ENCODE measurements around the gene IKZF2. TPM values are rescaled to one million over a fixed set of nuclear protein-coding genes. Genes with fewer than 3 reads are reported as not detected.

Gene IKZF2
- total RNA-seq, 1 donor from 2014 or later, result 29.7 TPM

- no peaks in the 10 kb centered on the region for H3K9me3 Mint-ChIP-seq
- no peaks in the 10 kb centered on the region for H3F3A ChIP-seq (ENCODE audit: low read depth)
- no peak overlapping the region for H3K27ac Mint-ChIP-seq
- H3K36me3 ChIP-seq, result no peaks in the 10 kb centered on the region
- TF ChIP-seq EZH2phosphoT487 (IDR thresholded peaks at IDR 0.05), result no peak
- no peak for TF ChIP-seq CTCF (IDR thresholded peaks at IDR 0.05)
- TF ChIP-seq EZH2 (IDR thresholded peaks at IDR 0.05), result no peak
- no peak overlapping the region for H3K4me3 Mint-ChIP-seq
- no peaks in the 10 kb centered on the region for H3K79me2 ChIP-seq (ENCODE audit: low read depth)
- no peak overlapping the region for H2AFZ ChIP-seq (replicated peaks)
- no peaks in the 10 kb centered on the region for H3K4me1 ChIP-seq
- H3K4me2 ChIP-seq, result no peak overlapping the region
- no peak overlapping the region for H3K27ac ChIP-seq
- no peak for DNase-seq (ENCODE audit: low spot score)
- no peaks in the 10 kb centered on the region for H3K36me3 Mint-ChIP-seq
- H3K27me3 ChIP-seq, result no peaks in the 10 kb centered on the region
- no peak overlapping the region for H3K4me3 ChIP-seq
- no peaks in the 10 kb centered on the region for H3K27me3 Mint-ChIP-seq (ENCODE audit: insufficient read depth, low read depth)
- H3K9me3 ChIP-seq (ENCODE audit: low read depth), result no peaks in the 10 kb centered on the region
- H3K4me1 Mint-ChIP-seq, result no peaks in the 10 kb centered on the region
- no peak overlapping the region for H3K9ac ChIP-seq
- H4K20me1 ChIP-seq (ENCODE audit: low read depth), result no peaks in the 10 kb centered on the region
These were observed 156.4 kb downstream of the IKZF2 start for GRCh38 chr2:212994976-212995375.

DNA sequence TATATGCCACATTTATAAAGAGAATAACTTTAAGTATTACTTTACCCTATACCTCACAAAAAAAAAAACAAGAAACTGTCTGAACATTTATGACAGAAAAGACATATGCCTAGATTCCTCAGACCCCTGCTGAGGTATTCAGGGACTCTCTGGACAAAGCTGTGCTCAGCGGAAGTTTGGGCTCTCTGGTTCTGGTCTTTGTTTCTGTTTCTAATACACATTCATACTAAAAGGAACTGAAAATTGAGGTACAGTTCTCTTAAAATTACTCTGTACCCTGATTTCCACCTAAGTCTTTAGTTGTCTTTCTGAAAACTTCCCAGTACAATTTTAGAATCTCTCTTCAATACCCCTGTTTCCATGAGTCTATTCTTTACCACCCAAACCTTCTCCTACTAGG lies 160.3 kb downstream of the IKZF2 start:
- H2AFZ ChIP-seq (replicated peaks), result no peak overlapping the region
- H3K4me1 ChIP-seq, result no peaks in the 10 kb centered on the region
- Mint-ChIP-seq H3K27ac (no peak overlapping the region), H3K36me3 (no peaks in the 10 kb centered on the region), H3K4me3 (no peak overlapping the region), H3K4me1 (no peaks in the 10 kb centered on the region), H3K9me3 (no peaks in the 10 kb centered on the region), H3K27me3 (ENCODE audit: insufficient read depth, low read depth) (no peaks in the 10 kb centered on the region)
- no peaks in the 10 kb centered on the region for H3K79me2 ChIP-seq (ENCODE audit: low read depth)
- no peak overlapping the region for H3K9ac ChIP-seq
- no peak overlapping the region for H3K27ac ChIP-seq
- no peaks in the 10 kb centered on the region for H3K36me3 ChIP-seq
- TF ChIP-seq EZH2 (IDR thresholded peaks at IDR 0.05), result no peak
- no peak for TF ChIP-seq EZH2phosphoT487 (IDR thresholded peaks at IDR 0.05)
- no peak for TF ChIP-seq CTCF (IDR thresholded peaks at IDR 0.05)
- H3K9me3 ChIP-seq (ENCODE audit: low read depth), result no peaks in the 10 kb centered on the region
- no peak for DNase-seq (ENCODE audit: low spot score)
- no peaks in the 10 kb centered on the region for H3F3A ChIP-seq (ENCODE audit: low read depth)
- H3K4me3 ChIP-seq, result no peak overlapping the region
- H3K27me3 ChIP-seq, result no peaks in the 10 kb centered on the region
- H3K4me2 ChIP-seq, result no peak overlapping the region
- no peaks in the 10 kb centered on the region for H4K20me1 ChIP-seq (ENCODE audit: low read depth)

DNA sequence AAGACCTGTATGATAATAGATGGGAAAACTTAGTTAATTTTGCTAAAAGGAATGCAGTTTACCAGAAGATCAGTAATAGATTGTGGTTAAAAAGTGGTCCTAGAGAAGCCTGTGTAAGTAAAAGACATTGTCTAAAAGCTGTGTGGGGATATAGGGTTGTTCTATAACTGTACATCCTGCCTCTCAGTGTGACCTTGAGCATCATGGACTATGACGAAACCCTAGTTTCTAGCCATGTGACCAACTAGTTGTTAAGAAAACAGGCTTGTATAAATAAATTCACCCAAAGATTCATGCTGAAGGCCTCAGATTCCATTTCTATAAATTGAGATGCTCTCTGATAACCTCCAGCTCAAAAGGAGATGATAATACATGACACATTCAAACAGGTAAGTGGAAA lies 160.7 kb downstream of the IKZF2 start:
- H3K79me2 ChIP-seq (ENCODE audit: low read depth), result no peaks in the 10 kb centered on the region
- H3K9me3 Mint-ChIP-seq, result no peaks in the 10 kb centered on the region
- no peaks in the 10 kb centered on the region for H3K36me3 ChIP-seq
- H3F3A ChIP-seq (ENCODE audit: low read depth), result no peaks in the 10 kb centered on the region
- H3K27me3 Mint-ChIP-seq (ENCODE audit: insufficient read depth, low read depth), result no peaks in the 10 kb centered on the region
- TF ChIP-seq CTCF (IDR thresholded peaks at IDR 0.05) (no peak), EZH2 (IDR thresholded peaks at IDR 0.05) (no peak), EZH2phosphoT487 (IDR thresholded peaks at IDR 0.05) (no peak)
- H3K4me1 ChIP-seq, result no peaks in the 10 kb centered on the region
- no peaks in the 10 kb centered on the region for H3K4me1 Mint-ChIP-seq
- no peak overlapping the region for H3K4me3 Mint-ChIP-seq
- no peak overlapping the region for H3K9ac ChIP-seq
- DNase-seq (ENCODE audit: low spot score), result no peak
- H4K20me1 ChIP-seq (ENCODE audit: low read depth), result no peaks in the 10 kb centered on the region
- no peak overlapping the region for H3K4me2 ChIP-seq
- H3K36me3 Mint-ChIP-seq, result no peaks in the 10 kb centered on the region
- H3K4me3 ChIP-seq, result no peak overlapping the region
- H3K27me3 ChIP-seq, result no peaks in the 10 kb centered on the region
- H3K27ac ChIP-seq, result no peak overlapping the region
- H3K9me3 ChIP-seq (ENCODE audit: low read depth), result no peaks in the 10 kb centered on the region
- H3K27ac Mint-ChIP-seq, result no peak overlapping the region
- H2AFZ ChIP-seq (replicated peaks), result no peak overlapping the region

DNA sequence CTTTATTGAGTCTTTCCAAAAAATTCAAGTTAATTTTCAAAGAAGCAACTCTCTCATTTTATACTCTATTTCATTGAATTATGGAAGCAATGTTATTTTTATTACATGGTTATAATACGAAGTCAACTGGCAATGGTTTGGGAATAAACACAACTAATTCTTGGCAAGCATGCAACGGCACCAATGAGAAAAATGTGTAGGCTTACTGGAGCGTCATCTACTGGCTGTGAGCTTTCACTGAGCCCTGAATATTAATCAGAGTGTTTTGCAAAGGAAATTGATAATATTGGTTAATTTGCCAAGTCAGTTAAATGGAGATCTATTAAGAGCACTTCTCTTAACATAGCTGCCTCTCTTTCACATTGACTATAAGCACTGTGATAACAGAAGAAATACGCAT lies 163.9 kb downstream of the IKZF2 start:
- Mint-ChIP-seq H3K4me1 (no peaks in the 10 kb centered on the region), H3K4me3 (no peak overlapping the region), H3K27ac (no peak overlapping the region), H3K36me3 (no peaks in the 10 kb centered on the region), H3K27me3 (ENCODE audit: insufficient read depth, low read depth) (no peaks in the 10 kb centered on the region), H3K9me3 (no peaks in the 10 kb centered on the region)
- H3K36me3 ChIP-seq, result no peaks in the 10 kb centered on the region
- no peak for DNase-seq (ENCODE audit: low spot score)
- no peak overlapping the region for H3K4me2 ChIP-seq
- H4K20me1 ChIP-seq (ENCODE audit: low read depth), result no peaks in the 10 kb centered on the region
- H3K9ac ChIP-seq, result no peak overlapping the region
- no peak overlapping the region for H3K27ac ChIP-seq
- H3K27me3 ChIP-seq, result no peaks in the 10 kb centered on the region
- no peak for TF ChIP-seq EZH2phosphoT487 (IDR thresholded peaks at IDR 0.05)
- TF ChIP-seq CTCF (IDR thresholded peaks at IDR 0.05), result no peak
- no peak for TF ChIP-seq EZH2 (IDR thresholded peaks at IDR 0.05)
- no peak overlapping the region for H2AFZ ChIP-seq (replicated peaks)
- H3K79me2 ChIP-seq (ENCODE audit: low read depth), result no peaks in the 10 kb centered on the region
- H3F3A ChIP-seq (ENCODE audit: low read depth), result no peaks in the 10 kb centered on the region
- peaks cover 9% of the 10 kb centered on the region for H3K4me1 ChIP-seq
- H3K9me3 ChIP-seq (ENCODE audit: low read depth), result no peaks in the 10 kb centered on the region
- H3K4me3 ChIP-seq, result no peak overlapping the region

All from neural progenitor cell (in vitro differentiated cells).